ENCODE data around the gene GOLGA7B. TPM values are rescaled to one million over a fixed set of nuclear protein-coding genes. Genes with fewer than 3 reads are reported as not detected.
A peak's percentile ranks its signal among the peaks of the same experiment; 100 is the strongest.

GOLGA7B gene
- total RNA-seq, 1 donor from 2014 or later = 0.98 TPM

- Histone ChIP-seq H3K4me1 (no peaks in the 10 kb centered on the region), H3K27ac (no peak overlapping the region), H3K4me3 (no peak overlapping the region), H3K36me3 (no peaks in the 10 kb centered on the region), H3K9me3 (no peaks in the 10 kb centered on the region), H3K27me3 (no peaks in the 10 kb centered on the region)
- DNase-seq (no peak), ATAC-seq (no peak)
- intact Hi-C loops (cut with DNase I) = no loop called here
- no peak for TF ChIP-seq CTCF (IDR thresholded peaks at IDR 0.05)
Observed at GRCh38 chr10:97886286-97886685, 36.6 kb downstream of the GOLGA7B start.

GRCh38 chr10:97887399-97887798, 37.8 kb downstream of the GOLGA7B start:
- Histone ChIP-seq H3K4me3 (no peak overlapping the region), H3K9me3 (no peaks in the 10 kb centered on the region), H3K27me3 (no peaks in the 10 kb centered on the region), H3K4me1 (no peaks in the 10 kb centered on the region), H3K36me3 (no peaks in the 10 kb centered on the region), H3K27ac (no peak overlapping the region)
- TF ChIP-seq CTCF (IDR thresholded peaks at IDR 0.05) = no peak
- DNase-seq (no peak), ATAC-seq (no peak)
- intact Hi-C loops (cut with DNase I) = no loop called here

- Histone ChIP-seq H3K36me3 (no peaks in the 10 kb centered on the region), H3K4me3 (no peak overlapping the region), H3K4me1 (peaks cover 4% of the 10 kb centered on the region), H3K27me3 (no peaks in the 10 kb centered on the region), H3K27ac (peak overlapping the region; percentile 49), H3K9me3 (no peaks in the 10 kb centered on the region)
- DNase-seq = no peak
- intact Hi-C loops (cut with DNase I) = no loop called here
- TF ChIP-seq CTCF (IDR thresholded peaks at IDR 0.05) = no peak
- ATAC-seq = no peak
Observed at GRCh38 chr10:97888134-97888533, 38.5 kb downstream of the GOLGA7B start.

GRCh38 chr10:97888641-97889262, 39.1 kb downstream of the GOLGA7B start:
- H3K4me1 ChIP-seq = peaks cover 4% of the 10 kb centered on the region
- DNase-seq = peak; percentile 89
- peak; percentile 57 for ATAC-seq
- no peak for TF ChIP-seq CTCF (IDR thresholded peaks at IDR 0.05)
- H3K4me3 ChIP-seq = no peak overlapping the region
- intact Hi-C loops (cut with DNase I) = no loop called here
- no peaks in the 10 kb centered on the region for H3K9me3 ChIP-seq
- H3K36me3 ChIP-seq = no peaks in the 10 kb centered on the region
- no peaks in the 10 kb centered on the region for H3K27me3 ChIP-seq
- peak overlapping the region; percentile 80 for H3K27ac ChIP-seq

- peak; percentile 89 for DNase-seq
- no peaks in the 10 kb centered on the region for H3K36me3 ChIP-seq
Observed at GRCh38 chr10:97889461-97890265, 40.0 kb downstream of the GOLGA7B start.

More at GRCh38 chr10:97889461-97890265, 40.0 kb downstream of the GOLGA7B start:
- H3K27me3 ChIP-seq = no peaks in the 10 kb centered on the region
- H3K27ac ChIP-seq = peak overlapping the region; percentile 80
- no peaks in the 10 kb centered on the region for H3K9me3 ChIP-seq
- no peak overlapping the region for H3K4me3 ChIP-seq
- H3K4me1 ChIP-seq = peaks cover 4% of the 10 kb centered on the region
- peak; percentile 50 for ATAC-seq
- TF ChIP-seq CTCF (IDR thresholded peaks at IDR 0.05) = no peak
- intact Hi-C loops (cut with DNase I) = no loop called here
